ENCODE measurements around the gene TMTC1. TPM values are rescaled to one million over a fixed set of nuclear protein-coding genes. Genes with fewer than 3 reads are reported as not detected.

The TMTC1 gene
- total and polyA plus RNA-seq, 2 donors (not counting 1 experiment from before 2014, with no cell fraction given) = not detected

- Histone ChIP-seq H3K4me1 (ENCODE audit: control insufficient read depth in 2 of 2, insufficient read depth in 2 of 2, low read length in 2 of 2) (no peaks in the 10 kb centered on the region), H3K79me2 (ENCODE audit: control insufficient read depth, insufficient read depth, low read length) (no peaks in the 10 kb centered on the region), H3K27ac (ENCODE audit: low read length in 2 of 2) (no peak overlapping the region), H2AFZ (ENCODE audit: insufficient read depth, low read depth, low read length, poor library complexity, severe bottlenecking) (no peak overlapping the region), H3K4me3 (ENCODE audit: control extremely low read depth in 1 of 5, extremely low read depth in 1 of 5, insufficient read depth in 1 of 5, low read depth in 2 of 5, low read length in 4 of 5) (no peak overlapping the region), H3K9me3 (ENCODE audit: control extremely low read depth in 1 of 3, control insufficient read depth in 2 of 3, insufficient read depth in 1 of 3, low read length in 2 of 3) (no peaks in the 10 kb centered on the region), H3K9ac (ENCODE audit: low read length) (no peak overlapping the region), H3K27me3 (replicated peaks in 1 of 4; ENCODE audit: control extremely low read depth in 1 of 4, control insufficient read depth in 3 of 4, insufficient read depth in 4 of 4, low read length in 3 of 4) (no peaks in the 10 kb centered on the region), H3K4me2 (replicated peaks; ENCODE audit: low read depth, low read length, poor library complexity, severe bottlenecking) (no peak overlapping the region), H4K20me1 (ENCODE audit: control insufficient read depth, insufficient read depth, low read length, poor library complexity, severe bottlenecking) (no peaks in the 10 kb centered on the region), H3K36me3 (replicated peaks in 1 of 2; ENCODE audit: control extremely low read depth in 1 of 2, control insufficient read depth in 1 of 2, extremely low read depth in 1 of 2, insufficient read depth in 2 of 2, low read length in 1 of 2) (no peaks in the 10 kb centered on the region)
- Mint-ChIP-seq H3K9me3 (ENCODE audit: insufficient read depth) (no peaks in the 10 kb centered on the region), H3K4me1 (no peaks in the 10 kb centered on the region), H3K27me3 (no peaks in the 10 kb centered on the region), H3K27ac (no peak overlapping the region), H3K4me3 (no peak overlapping the region)
- WGBS (ENCODE audit: insufficient coverage) = no CpG with 5 or more reads among the region's 1 CpG
- intact Hi-C loops (cut with micrococcal nuclease) = no loop called here
- CTCF ChIA-PET = no interaction called here
- no peak for TF ChIP-seq EZH2 (IDR thresholded peaks at IDR 0.05; ENCODE audit: borderline replicate concordance, insufficient read depth, low read depth, low read length, poor library complexity, severe bottlenecking)
- TF ChIP-seq, protein P1, sequence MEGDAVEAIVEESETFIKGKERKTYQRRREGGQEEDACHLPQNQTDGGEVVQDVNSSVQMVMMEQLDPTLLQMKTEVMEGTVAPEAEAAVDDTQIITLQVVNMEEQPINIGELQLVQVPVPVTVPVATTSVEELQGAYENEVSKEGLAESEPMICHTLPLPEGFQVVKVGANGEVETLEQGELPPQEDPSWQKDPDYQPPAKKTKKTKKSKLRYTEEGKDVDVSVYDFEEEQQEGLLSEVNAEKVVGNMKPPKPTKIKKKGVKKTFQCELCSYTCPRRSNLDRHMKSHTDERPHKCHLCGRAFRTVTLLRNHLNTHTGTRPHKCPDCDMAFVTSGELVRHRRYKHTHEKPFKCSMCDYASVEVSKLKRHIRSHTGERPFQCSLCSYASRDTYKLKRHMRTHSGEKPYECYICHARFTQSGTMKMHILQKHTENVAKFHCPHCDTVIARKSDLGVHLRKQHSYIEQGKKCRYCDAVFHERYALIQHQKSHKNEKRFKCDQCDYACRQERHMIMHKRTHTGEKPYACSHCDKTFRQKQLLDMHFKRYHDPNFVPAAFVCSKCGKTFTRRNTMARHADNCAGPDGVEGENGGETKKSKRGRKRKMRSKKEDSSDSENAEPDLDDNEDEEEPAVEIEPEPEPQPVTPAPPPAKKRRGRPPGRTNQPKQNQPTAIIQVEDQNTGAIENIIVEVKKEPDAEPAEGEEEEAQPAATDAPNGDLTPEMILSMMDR (IDR thresholded peaks at IDR 0.05) = no peak
- POLR2A ChIA-PET = no interaction called here
- no peak for DNase-seq
- no peak for ATAC-seq (ENCODE audit: low read depth)
These were observed 102.4 kb downstream of the TMTC1 start for GRCh38 chr12:29681370-29681769.

DNA sequence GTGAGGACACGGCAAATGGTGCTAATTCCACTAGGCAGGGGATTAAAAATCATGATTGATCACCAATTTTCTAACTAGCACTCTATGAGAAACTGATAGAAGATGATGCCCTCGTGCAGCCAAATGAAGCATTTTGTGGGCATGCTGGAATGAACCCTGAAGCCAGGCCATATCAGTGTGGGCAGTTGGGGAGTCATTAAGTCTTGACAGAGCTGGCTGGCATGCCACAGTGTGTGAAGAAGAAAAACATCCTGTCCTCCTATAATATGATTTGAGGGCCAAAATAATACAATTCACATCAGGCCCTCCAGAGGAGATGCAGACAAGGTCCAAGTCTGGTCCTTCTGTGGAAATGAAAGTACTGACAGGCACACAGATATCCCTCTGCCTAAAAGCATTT is 107.1 kb downstream of the TMTC1 start:
- Histone ChIP-seq H3K9me3 (ENCODE audit: control extremely low read depth in 1 of 3, control insufficient read depth in 2 of 3, insufficient read depth in 1 of 3, low read length in 2 of 3) (no peaks in the 10 kb centered on the region), H3K9ac (ENCODE audit: low read length) (no peak overlapping the region), H3K27me3 (replicated peaks in 1 of 4; ENCODE audit: control extremely low read depth in 1 of 4, control insufficient read depth in 3 of 4, insufficient read depth in 4 of 4, low read length in 3 of 4) (no peaks in the 10 kb centered on the region), H3K36me3 (replicated peaks in 1 of 2; ENCODE audit: control extremely low read depth in 1 of 2, control insufficient read depth in 1 of 2, extremely low read depth in 1 of 2, insufficient read depth in 2 of 2, low read length in 1 of 2) (no peaks in the 10 kb centered on the region), H2AFZ (ENCODE audit: insufficient read depth, low read depth, low read length, poor library complexity, severe bottlenecking) (no peak overlapping the region), H3K79me2 (ENCODE audit: control insufficient read depth, insufficient read depth, low read length) (no peaks in the 10 kb centered on the region), H3K4me1 (ENCODE audit: control insufficient read depth in 2 of 2, insufficient read depth in 2 of 2, low read length in 2 of 2) (no peaks in the 10 kb centered on the region), H4K20me1 (ENCODE audit: control insufficient read depth, insufficient read depth, low read length, poor library complexity, severe bottlenecking) (no peaks in the 10 kb centered on the region), H3K27ac (ENCODE audit: low read length in 2 of 2) (no peak overlapping the region), H3K4me2 (replicated peaks; ENCODE audit: low read depth, low read length, poor library complexity, severe bottlenecking) (no peak overlapping the region), H3K4me3 (ENCODE audit: control extremely low read depth in 1 of 5, extremely low read depth in 1 of 5, insufficient read depth in 1 of 5, low read depth in 2 of 5, low read length in 4 of 5) (no peak overlapping the region)
- H3K9me3 Mint-ChIP-seq (ENCODE audit: insufficient read depth) = no peaks in the 10 kb centered on the region
- ChIA-PET POLR2A (no interaction called here), CTCF (no interaction called here)
- H3K4me3 Mint-ChIP-seq = no peak overlapping the region
- 85% methylated on average over 2 of the region's 2 CpGs for WGBS (ENCODE audit: insufficient coverage)
- intact Hi-C loops (cut with micrococcal nuclease) = no loop called here
- DNase-seq (no peak), ATAC-seq (ENCODE audit: low read depth) (no peak)
- H3K27me3 Mint-ChIP-seq = no peaks in the 10 kb centered on the region
- no peak for TF ChIP-seq EZH2 (IDR thresholded peaks at IDR 0.05; ENCODE audit: borderline replicate concordance, insufficient read depth, low read depth, low read length, poor library complexity, severe bottlenecking)
- TF ChIP-seq, protein P1 (IDR thresholded peaks at IDR 0.05) = no peak
- no peak overlapping the region for H3K27ac Mint-ChIP-seq
- no peaks in the 10 kb centered on the region for H3K4me1 Mint-ChIP-seq

Measured in B cell (primary cell).